GM23248 (cell line): Measurements from ENCODE around the gene HSD11B2. TPM values are rescaled to one million over a fixed set of nuclear protein-coding genes. Genes with fewer than 3 reads are reported as not detected.

Experiments used
- DNase-seq: peaks from one replicate; pipeline ENCODE4 v3.0.0-alpha.2; 2015
- H2AFZ ChIP-seq: fragments of 200-600 bp; sonication (generic); 2 replicates; pipeline ENCODE4 v1.6.1; 2016; ENCODE audit warnings: antibody characterized with exemption
- H3F3A ChIP-seq: fragments of 200-600 bp; sonication (generic); 2 replicates; pipeline ENCODE4 v1.6.1; 2016; ENCODE audit warnings: mild to moderate bottlenecking, antibody characterized with exemption, mixed run types; ENCODE audit not compliant: insufficient read depth
- H3K27ac ChIP-seq: fragments of 200-600 bp; sonication (generic); 2 replicates; pipeline ENCODE4 v1.5.1; 2016; ENCODE audit warnings: mild to moderate bottlenecking
- H3K27me3 ChIP-seq: fragments of 200-600 bp; sonication (generic); replicated peaks from 2 replicates; pipeline ENCODE4 v1.6.1; 2016; ENCODE audit warnings: mild to moderate bottlenecking; ENCODE audit not compliant: insufficient read depth
- H3K36me3 ChIP-seq: fragments of 200-600 bp; sonication (generic); 2 replicates; pipeline ENCODE4 v1.6.1; 2016; ENCODE audit warnings: low read depth, mild to moderate bottlenecking
- H3K4me1 ChIP-seq: fragments of 200-600 bp; sonication (generic); 2 replicates; pipeline ENCODE4 v1.6.1; 2016; ENCODE audit warnings: mild to moderate bottlenecking; ENCODE audit not compliant: insufficient read depth
- H3K4me2 ChIP-seq: fragments of 200-600 bp; sonication (generic); one replicate; pipeline ENCODE4 v1.6.1; 2016; ENCODE audit warnings: mild to moderate bottlenecking; ENCODE audit not compliant: unreplicated experiment
- H3K4me3 ChIP-seq: fragments of 200-600 bp; sonication (generic); 2 replicates; pipeline ENCODE4 v1.5.1; 2016; ENCODE audit warnings: mild to moderate bottlenecking
- H3K79me2 ChIP-seq: fragments of 200-600 bp; sonication (generic); 2 replicates; pipeline ENCODE4 v1.6.1; 2016; ENCODE audit warnings: mild to moderate bottlenecking; ENCODE audit not compliant: insufficient read depth
- H3K9ac ChIP-seq: fragments of 200-600 bp; sonication (generic); 2 replicates; pipeline ENCODE4 v1.6.1; 2016; ENCODE audit warnings: mild to moderate bottlenecking
- H3K9me2 ChIP-seq: fragments of 200-600 bp; sonication (generic); 2 replicates; pipeline ENCODE4 v1.6.1; 2016; ENCODE audit warnings: mixed run types, mild to moderate bottlenecking, moderate library complexity; ENCODE audit not compliant: insufficient read depth
- H3K9me3 ChIP-seq: fragments of 200-600 bp; sonication (generic); one replicate; pipeline ENCODE4 v1.6.1; 2017; ENCODE audit warnings: low read depth
- H4K20me1 ChIP-seq: fragments of 200-600 bp; sonication (generic); 2 replicates; pipeline ENCODE4 v1.6.0; 2016; ENCODE audit not compliant: insufficient read depth
- EZH2 ChIP-seq: fragments of 200-600 bp; sonication (generic); IDR thresholded peaks from 2 replicates; pipeline ENCODE4 v1.6.1; 2018; ENCODE audit warnings: antibody characterized with exemption, mild to moderate bottlenecking; ENCODE audit not compliant: insufficient read depth, poor library complexity, severe bottlenecking
- EZH2phosphoT487 ChIP-seq: fragments of 200-600 bp; sonication (generic); IDR thresholded peaks from 2 replicates; pipeline ENCODE4 v1.6.1; 2018; ENCODE audit warnings: antibody characterized with exemption, moderate library complexity, mild to moderate bottlenecking, low read depth; ENCODE audit not compliant: insufficient read depth
- WGBS, 2 experiments: methylation state at CpG; one replicate each; pipeline ENCODE4 v1.1.6; 2015 to 2017; ENCODE audit warnings: low lambda C conversion rate in 2 of 2, low coverage in 1 of 2; ENCODE audit errors: missing lambda C conversion rate in 2 of 2; 5-methylcytosine and 5-hydroxymethylcytosine counted together
- in situ Hi-C: fragments of 300-500 bp; cut with MboI; formaldehyde crosslinking; loops from 2 replicates; pipeline ENCODE4 v1.15.0; 2020
- polyA plus RNA-seq: library from polyadenylated mRNA; unstranded; fragments of >200 nt; fragmentation: Nextera tagmentation; extraction: Ambion mirVana; gene quantifications from 2 replicates; pipeline ENCODE4 v1.2.1, GENCODE V29; 2016
- small RNA-seq: library from RNA; depleted of rRNA; stranded (forward); fragments of <200 nt; gene quantifications from one replicate; pipeline ENCODE3, GENCODE V24; 2014; ENCODE audit warnings: low read depth, low replicate concordance
- total RNA-seq: library from RNA; depleted of rRNA; stranded (reverse); fragments of >200 nt; shearing (Covaris generic); gene quantifications from 2 replicates; pipeline ENCODE4 v1.2.3, GENCODE V29; 2014; rRNA removed

HSD11B2 gene
- total and polyA plus RNA-seq, 2 experiments from 2014 or later, result 0.36 TPM; not detected in 1

GRCh38 chr16:67486805-67487204 lies 55.9 kb downstream of the HSD11B2 start:
- Histone ChIP-seq H3K36me3 (no peaks in the 10 kb centered on the region), H3F3A (peaks cover 13% of the 10 kb centered on the region), H3K9me2 (no peaks in the 10 kb centered on the region), H3K27me3 (no peaks in the 10 kb centered on the region), H4K20me1 (no peaks in the 10 kb centered on the region), H3K4me1 (peaks cover 11% of the 10 kb centered on the region), H3K27ac (no peak overlapping the region), H3K4me3 (no peak overlapping the region), H3K79me2 (no peaks in the 10 kb centered on the region), H3K4me2 (no peak overlapping the region), H3K9me3 (no peaks in the 10 kb centered on the region), H2AFZ (no peak overlapping the region), H3K9ac (no peak overlapping the region)
- in situ Hi-C loops, result no loop called here
- TF ChIP-seq EZH2phosphoT487, result no peak
- no peak for TF ChIP-seq EZH2
- 62 to 70% methylated on average over 3 of the region's 3 CpGs for WGBS, 2 experiments
- no peak for DNase-seq

Small RNA genes within 50 kb of the gene (small RNA-seq; reads per million reads assigned to genes)
- not detected for gene RNU1-123P

Other genes starting within 250 kb of the HSD11B2 start
- gene MATCAP1, start 247.2 kb upstream of the HSD11B2 start, total RNA-seq, result 6.4 and 19.0 TPM in 2 replicates
- gene MATCAP1, start 247.2 kb upstream of the HSD11B2 start, polyA plus RNA-seq, result 3.4 and 3.8 TPM in 2 replicates
- gene EXOC3L1, start 241.0 kb upstream of the HSD11B2 start, total RNA-seq, result not detected in 2 replicates
- 0.28 and 0.53 TPM in 2 replicates for gene EXOC3L1, start 241.0 kb upstream of the HSD11B2 start, polyA plus RNA-seq
- 82.0 and 88.9 TPM in 2 replicates for gene E2F4, start 239.0 kb upstream of the HSD11B2 start, total RNA-seq
- gene E2F4, start 239.0 kb upstream of the HSD11B2 start, polyA plus RNA-seq, result 46.5 and 50.0 TPM in 2 replicates
- 1.5 and 1.6 TPM in 2 replicates for gene ELMO3, start 232.0 kb upstream of the HSD11B2 start, total RNA-seq
- gene ELMO3, start 232.0 kb upstream of the HSD11B2 start, polyA plus RNA-seq, result 0.10 TPM in 1 of 2 replicates, not detected in the other
- 24.9 and 53.8 TPM in 2 replicates for gene TMEM208, start 204.0 kb upstream of the HSD11B2 start, total RNA-seq
- 97.0 and 98.0 TPM in 2 replicates for gene TMEM208, start 204.0 kb upstream of the HSD11B2 start, polyA plus RNA-seq
- 14.9 and 24.2 TPM in 2 replicates for gene FHOD1, start 183.6 kb upstream of the HSD11B2 start, total RNA-seq
- 7.7 and 9.3 TPM in 2 replicates for gene FHOD1, start 183.6 kb upstream of the HSD11B2 start, polyA plus RNA-seq
- 2.2 and 2.7 TPM in 2 replicates for gene SLC9A5, start 182.1 kb upstream of the HSD11B2 start, total RNA-seq
- 2.5 and 2.6 TPM in 2 replicates for gene SLC9A5, start 182.1 kb upstream of the HSD11B2 start, polyA plus RNA-seq
- 24.2 and 38.8 TPM in 2 replicates for gene PLEKHG4, start 151.6 kb upstream of the HSD11B2 start, total RNA-seq
- 10.4 and 12.5 TPM in 2 replicates for gene PLEKHG4, start 151.6 kb upstream of the HSD11B2 start, polyA plus RNA-seq
- not detected in 2 replicates for gene KCTD19, start 104.4 kb upstream of the HSD11B2 start, total RNA-seq
- gene KCTD19, start 104.4 kb upstream of the HSD11B2 start, polyA plus RNA-seq, result not detected in 2 replicates
- gene LRRC36, start 104.3 kb upstream of the HSD11B2 start, total RNA-seq, result not detected in 2 replicates
- not detected in 2 replicates for gene LRRC36, start 104.3 kb upstream of the HSD11B2 start, polyA plus RNA-seq
- gene TPPP3, start 37.6 kb upstream of the HSD11B2 start, total RNA-seq, result not detected in 2 replicates
- 1.9 and 2.1 TPM in 2 replicates for gene TPPP3, start 37.6 kb upstream of the HSD11B2 start, polyA plus RNA-seq
- gene ZDHHC1, start 14.6 kb upstream of the HSD11B2 start, total RNA-seq, result 9.6 and 10.9 TPM in 2 replicates
- gene ZDHHC1, start 14.6 kb upstream of the HSD11B2 start, polyA plus RNA-seq, result 9.2 and 9.6 TPM in 2 replicates
- 112 and 166 TPM in 2 replicates for gene ATP6V0D1, start 50.0 kb downstream of the HSD11B2 start, total RNA-seq
- gene ATP6V0D1, start 50.0 kb downstream of the HSD11B2 start, polyA plus RNA-seq, result 135 and 140 TPM in 2 replicates
- gene AGRP, start 52.4 kb downstream of the HSD11B2 start, total RNA-seq, result not detected in 2 replicates
- gene AGRP, start 52.4 kb downstream of the HSD11B2 start, polyA plus RNA-seq, result not detected in 2 replicates
- 27.8 and 81.3 TPM in 2 replicates for gene RIPOR1, start 97.7 kb downstream of the HSD11B2 start, total RNA-seq
- 91.6 and 95.0 TPM in 2 replicates for gene RIPOR1, start 97.7 kb downstream of the HSD11B2 start, polyA plus RNA-seq
- gene CTCF, start 131.4 kb downstream of the HSD11B2 start, total RNA-seq, result 21.9 and 30.7 TPM in 2 replicates
- 19.6 and 19.9 TPM in 2 replicates for gene CTCF, start 131.4 kb downstream of the HSD11B2 start, polyA plus RNA-seq
- under 0.01 TPM in 1 of 2 replicates, not detected in the other for gene CARMIL2, start 214.0 kb downstream of the HSD11B2 start, total RNA-seq
- 1.1 and 1.4 TPM in 2 replicates for gene CARMIL2, start 214.0 kb downstream of the HSD11B2 start, polyA plus RNA-seq
- 25.8 and 33.4 TPM in 2 replicates for gene ACD, start 229.1 kb downstream of the HSD11B2 start, total RNA-seq
- 24.0 and 25.2 TPM in 2 replicates for gene ACD, start 229.1 kb downstream of the HSD11B2 start, polyA plus RNA-seq
- 0.97 TPM in 1 of 2 replicates, not detected in the other for gene PARD6A, start 229.8 kb downstream of the HSD11B2 start, total RNA-seq
- gene PARD6A, start 229.8 kb downstream of the HSD11B2 start, polyA plus RNA-seq, result 0.58 and 0.70 TPM in 2 replicates
- 11.2 and 15.0 TPM in 2 replicates for gene ENKD1, start 235.6 kb downstream of the HSD11B2 start, total RNA-seq
- gene ENKD1, start 235.6 kb downstream of the HSD11B2 start, polyA plus RNA-seq, result 6.7 and 8.3 TPM in 2 replicates
- gene C16orf86, start 235.7 kb downstream of the HSD11B2 start, total RNA-seq, result 2.1 and 6.6 TPM in 2 replicates
- 2.8 and 3.4 TPM in 2 replicates for gene C16orf86, start 235.7 kb downstream of the HSD11B2 start, polyA plus RNA-seq